Measurements from ENCODE around the gene GLTPD2.

GLTPD2 gene

DNA sequence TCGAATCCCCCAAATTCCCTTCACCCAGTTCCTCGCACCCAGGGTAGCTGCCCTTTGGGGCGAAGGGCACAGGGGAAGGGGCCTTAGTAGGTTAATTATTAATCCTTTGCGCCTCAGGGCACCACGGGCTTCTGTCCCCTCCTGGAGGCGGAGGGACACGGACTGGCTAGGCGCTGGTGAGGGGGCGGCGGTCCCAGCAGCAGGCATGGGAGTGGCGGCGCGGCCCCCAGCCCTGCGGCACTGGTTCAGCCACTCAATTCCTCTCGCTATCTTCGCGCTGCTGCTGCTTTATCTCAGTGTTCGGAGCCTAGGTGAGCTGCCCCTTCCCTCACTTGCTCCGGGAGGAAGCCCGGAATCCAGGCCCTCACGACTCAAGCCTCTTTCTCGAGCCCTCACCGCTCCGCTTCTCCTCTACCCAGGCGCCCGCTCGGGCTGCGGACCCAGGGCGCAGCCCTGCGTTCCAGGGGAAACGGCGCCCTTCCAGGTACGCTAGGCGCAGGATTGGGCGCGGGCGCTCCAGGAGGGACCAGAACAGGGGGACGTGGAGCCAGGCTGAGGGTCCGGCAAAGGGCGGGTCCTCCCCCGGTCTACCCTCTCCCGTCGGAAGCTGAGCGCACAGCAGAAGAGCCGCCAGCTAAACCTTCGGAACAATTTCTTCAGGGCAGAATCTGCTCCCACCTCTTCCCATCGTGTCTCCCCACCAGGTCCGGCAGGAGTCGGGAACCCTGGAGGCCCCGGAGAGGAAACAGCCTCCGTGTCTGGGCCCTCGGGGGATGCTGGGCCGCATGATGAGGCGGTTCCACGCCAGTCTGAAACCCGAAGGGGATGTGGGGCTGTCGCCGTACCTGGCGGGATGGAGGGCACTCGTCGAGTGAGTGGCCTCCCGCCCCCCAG lies at the start of gene GLTPD2:
Gene GLTPD2 (plus strand): TSS at position 158 of the 894 bp plus-strand sequence. CDS start 48 bp downstream, at position 206.
- Histone ChIP-seq H3K36me3 (ENCODE audit: control insufficient read depth in 1 of 2, insufficient read depth in 2 of 2, low read length in 2 of 2) (peaks cover 0 to 3% of the 10 kb centered on the region in 2 donors), H3K9me3 (ENCODE audit: control insufficient read depth in 1 of 2, low read length in 2 of 2) (no peaks in the 10 kb centered on the region), H3K4me3 (ENCODE audit: low read depth in 1 of 2, low read length in 2 of 2) (peak within 1 kb of the TSS; percentile 73 to 86), H3K4me1 (ENCODE audit: control insufficient read depth in 1 of 2, insufficient read depth in 2 of 2, low read length in 2 of 2) (peaks cover 21 to 31% of the 10 kb centered on the region in 2 donors), H3K27me3 (ENCODE audit: control insufficient read depth in 1 of 2, insufficient read depth in 2 of 2, low read length in 2 of 2) (no peaks in the 10 kb centered on the region), H3K9ac (ENCODE audit: low read depth in 1 of 2, low read length in 2 of 2) (peak within 1 kb of the TSS; percentile 88 to 90), H3K27ac (ENCODE audit: low read depth, low read length) (peak within 1 kb of the TSS; percentile 92)

GRCh38 chr17:4739122-4740024 lies 49.4 kb upstream of the GLTPD2 start, which contains the start of the genes CXCL16 and ZMYND15:
Gene CXCL16 (minus strand): TSS chr17:4739928. CDS start chr17:4739339, 589 bp downstream.
Gene ZMYND15 (plus strand): TSS chr17:4739833. CDS start chr17:4740549, 716 bp downstream.
- no peaks in the 10 kb centered on the region for H3K27me3 ChIP-seq (ENCODE audit: control insufficient read depth in 1 of 2, insufficient read depth in 2 of 2, low read length in 2 of 2)
- H3K36me3 ChIP-seq (ENCODE audit: control insufficient read depth in 1 of 2, insufficient read depth in 2 of 2, low read length in 2 of 2), result peaks cover 0 to 13% of the 10 kb centered on the region in 2 donors
- peak within 1 kb of the TSS; percentile 85 to 91 for H3K4me3 ChIP-seq (ENCODE audit: low read depth in 1 of 2, low read length in 2 of 2)
- no peaks in the 10 kb centered on the region for H3K9me3 ChIP-seq (ENCODE audit: control insufficient read depth in 1 of 2, low read length in 2 of 2)
- H3K27ac ChIP-seq (ENCODE audit: low read depth, low read length), result peak within 1 kb of the TSS; percentile 86
- H3K9ac ChIP-seq (ENCODE audit: low read depth in 1 of 2, low read length in 2 of 2), result peak within 1 kb of the TSS; percentile 87 to 91
- peaks cover 0 to 18% of the 10 kb centered on the region in 2 donors for H3K4me1 ChIP-seq (ENCODE audit: control insufficient read depth in 1 of 2, insufficient read depth in 2 of 2, low read length in 2 of 2)

GRCh38 chr17:4740025-4740351 lies 48.8 kb upstream of the GLTPD2 start:
- no peaks in the 10 kb centered on the region for H3K9me3 ChIP-seq (ENCODE audit: control insufficient read depth in 1 of 2, low read length in 2 of 2)
- H3K4me1 ChIP-seq (ENCODE audit: control insufficient read depth in 1 of 2, insufficient read depth in 2 of 2, low read length in 2 of 2), result peaks cover 0 to 18% of the 10 kb centered on the region in 2 donors
- H3K36me3 ChIP-seq (ENCODE audit: control insufficient read depth in 1 of 2, insufficient read depth in 2 of 2, low read length in 2 of 2), result peaks cover 0 to 7% of the 10 kb centered on the region in 2 donors
- H3K27ac ChIP-seq (ENCODE audit: low read depth, low read length), result no peak overlapping the region
- H3K4me3 ChIP-seq (ENCODE audit: low read depth in 1 of 2, low read length in 2 of 2), result peak overlapping the region; percentile 85 to 91
- peaks cover 0 to under 1% of the 10 kb centered on the region in 2 donors for H3K27me3 ChIP-seq (ENCODE audit: control insufficient read depth in 1 of 2, insufficient read depth in 2 of 2, low read length in 2 of 2)
- H3K9ac ChIP-seq (ENCODE audit: low read depth in 1 of 2, low read length in 2 of 2), result peak overlapping the region; percentile 37 to 91

- peaks cover 0 to 4% of the 10 kb centered on the region in 2 donors for H3K27me3 ChIP-seq (ENCODE audit: control insufficient read depth in 1 of 2, insufficient read depth in 2 of 2, low read length in 2 of 2)
- peaks cover 0 to 4% of the 10 kb centered on the region in 2 donors for H3K36me3 ChIP-seq (ENCODE audit: control insufficient read depth in 1 of 2, insufficient read depth in 2 of 2, low read length in 2 of 2)
- no peak overlapping the region for H3K27ac ChIP-seq (ENCODE audit: low read depth, low read length)
- H3K4me3 ChIP-seq (ENCODE audit: low read depth in 1 of 2, low read length in 2 of 2), result peak overlapping the region in 1 of 2 donors; percentile 91
- peaks cover 0 to 18% of the 10 kb centered on the region in 2 donors for H3K4me1 ChIP-seq (ENCODE audit: control insufficient read depth in 1 of 2, insufficient read depth in 2 of 2, low read length in 2 of 2)
- no peaks in the 10 kb centered on the region for H3K9me3 ChIP-seq (ENCODE audit: control insufficient read depth in 1 of 2, low read length in 2 of 2)
- peak overlapping the region in 1 of 2 donors; percentile 37 for H3K9ac ChIP-seq (ENCODE audit: low read depth in 1 of 2, low read length in 2 of 2)
Observed at GRCh38 chr17:4740584-4740983, 48.2 kb upstream of the GLTPD2 start.

DNA sequence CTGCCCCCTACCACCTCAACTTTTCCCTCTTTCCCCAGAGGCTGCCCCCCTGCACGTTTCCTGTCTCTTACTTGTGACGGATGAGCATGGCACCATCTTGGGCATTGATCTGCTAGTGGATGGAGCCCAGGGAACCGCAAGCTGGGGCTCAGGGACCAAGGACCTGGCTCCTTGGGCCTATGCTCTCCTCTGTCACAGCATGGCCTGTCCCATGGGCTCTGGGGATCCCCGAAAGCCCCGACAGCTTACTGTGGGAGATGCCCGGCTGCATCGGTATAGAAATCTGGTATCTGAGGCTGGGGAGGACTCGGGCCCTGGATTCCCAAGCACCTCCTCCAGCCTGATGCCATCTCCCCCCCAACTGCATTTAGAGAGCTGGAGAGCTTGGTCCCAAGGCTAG lies 47.2 kb upstream of the GLTPD2 start:
- Histone ChIP-seq H3K27ac (ENCODE audit: low read depth, low read length) (no peak overlapping the region), H3K9ac (ENCODE audit: low read depth in 1 of 2, low read length in 2 of 2) (no peak overlapping the region), H3K36me3 (ENCODE audit: control insufficient read depth in 1 of 2, insufficient read depth in 2 of 2, low read length in 2 of 2) (no peaks in the 10 kb centered on the region), H3K27me3 (ENCODE audit: control insufficient read depth in 1 of 2, insufficient read depth in 2 of 2, low read length in 2 of 2) (peaks cover 0 to 4% of the 10 kb centered on the region in 2 donors), H3K4me1 (ENCODE audit: control insufficient read depth in 1 of 2, insufficient read depth in 2 of 2, low read length in 2 of 2) (peaks cover 0 to 18% of the 10 kb centered on the region in 2 donors), H3K4me3 (ENCODE audit: low read depth in 1 of 2, low read length in 2 of 2) (no peak overlapping the region), H3K9me3 (ENCODE audit: control insufficient read depth in 1 of 2, low read length in 2 of 2) (no peaks in the 10 kb centered on the region)

- Histone ChIP-seq H3K27me3 (ENCODE audit: control insufficient read depth in 1 of 2, insufficient read depth in 2 of 2, low read length in 2 of 2) (peaks cover 0 to 4% of the 10 kb centered on the region in 2 donors), H3K4me1 (ENCODE audit: control insufficient read depth in 1 of 2, insufficient read depth in 2 of 2, low read length in 2 of 2) (peaks cover 0 to 18% of the 10 kb centered on the region in 2 donors), H3K27ac (ENCODE audit: low read depth, low read length) (no peak overlapping the region), H3K9me3 (ENCODE audit: control insufficient read depth in 1 of 2, low read length in 2 of 2) (no peaks in the 10 kb centered on the region), H3K9ac (ENCODE audit: low read depth in 1 of 2, low read length in 2 of 2) (no peak overlapping the region), H3K4me3 (ENCODE audit: low read depth in 1 of 2, low read length in 2 of 2) (no peak overlapping the region), H3K36me3 (ENCODE audit: control insufficient read depth in 1 of 2, insufficient read depth in 2 of 2, low read length in 2 of 2) (no peaks in the 10 kb centered on the region)
Observed at GRCh38 chr17:4742133-4742532, 46.6 kb upstream of the GLTPD2 start.

DNA sequence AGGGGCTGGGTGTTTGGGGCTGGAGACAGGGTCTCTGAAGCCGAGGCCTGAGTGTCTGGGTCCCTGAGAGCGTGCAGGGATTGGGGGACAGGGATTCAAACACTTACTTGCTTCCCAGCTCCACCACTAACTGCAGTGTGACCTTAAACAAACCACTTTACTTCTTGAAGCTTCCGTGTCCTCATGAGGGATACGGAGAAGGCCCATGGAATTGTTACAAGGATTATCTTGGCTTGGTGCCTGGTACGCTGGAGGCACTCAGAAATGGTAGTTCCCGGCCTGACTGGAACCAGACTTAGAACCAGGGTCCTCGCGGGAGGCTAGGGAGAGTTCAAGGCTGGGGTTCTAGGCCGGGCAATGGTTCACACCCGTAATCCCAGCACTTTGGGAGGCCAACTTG lies 46.1 kb upstream of the GLTPD2 start:
- Histone ChIP-seq H3K36me3 (ENCODE audit: control insufficient read depth in 1 of 2, insufficient read depth in 2 of 2, low read length in 2 of 2) (no peaks in the 10 kb centered on the region), H3K9me3 (ENCODE audit: control insufficient read depth in 1 of 2, low read length in 2 of 2) (no peaks in the 10 kb centered on the region), H3K9ac (ENCODE audit: low read depth in 1 of 2, low read length in 2 of 2) (no peak overlapping the region), H3K27me3 (ENCODE audit: control insufficient read depth in 1 of 2, insufficient read depth in 2 of 2, low read length in 2 of 2) (peaks cover 0 to 4% of the 10 kb centered on the region in 2 donors), H3K4me3 (ENCODE audit: low read depth in 1 of 2, low read length in 2 of 2) (no peak overlapping the region), H3K27ac (ENCODE audit: low read depth, low read length) (no peak overlapping the region), H3K4me1 (ENCODE audit: control insufficient read depth in 1 of 2, insufficient read depth in 2 of 2, low read length in 2 of 2) (peaks cover 0 to 18% of the 10 kb centered on the region in 2 donors)

- Histone ChIP-seq H3K27ac (ENCODE audit: low read depth, low read length) (no peak overlapping the region), H3K4me3 (ENCODE audit: low read depth in 1 of 2, low read length in 2 of 2) (no peak overlapping the region), H3K4me1 (ENCODE audit: control insufficient read depth in 1 of 2, insufficient read depth in 2 of 2, low read length in 2 of 2) (peaks cover 0 to 15% of the 10 kb centered on the region in 2 donors), H3K9me3 (ENCODE audit: control insufficient read depth in 1 of 2, low read length in 2 of 2) (no peaks in the 10 kb centered on the region), H3K9ac (ENCODE audit: low read depth in 1 of 2, low read length in 2 of 2) (no peak overlapping the region), H3K36me3 (ENCODE audit: control insufficient read depth in 1 of 2, insufficient read depth in 2 of 2, low read length in 2 of 2) (no peaks in the 10 kb centered on the region), H3K27me3 (ENCODE audit: control insufficient read depth in 1 of 2, insufficient read depth in 2 of 2, low read length in 2 of 2) (peaks cover 0 to 4% of the 10 kb centered on the region in 2 donors)
Observed at GRCh38 chr17:4743216-4743615, 45.5 kb upstream of the GLTPD2 start.

GRCh38 chr17:4743898-4744297 lies 44.9 kb upstream of the GLTPD2 start:
- Histone ChIP-seq H3K36me3 (ENCODE audit: control insufficient read depth in 1 of 2, insufficient read depth in 2 of 2, low read length in 2 of 2) (no peaks in the 10 kb centered on the region), H3K9me3 (ENCODE audit: control insufficient read depth in 1 of 2, low read length in 2 of 2) (no peaks in the 10 kb centered on the region), H3K27ac (ENCODE audit: low read depth, low read length) (no peak overlapping the region), H3K4me1 (ENCODE audit: control insufficient read depth in 1 of 2, insufficient read depth in 2 of 2, low read length in 2 of 2) (peaks cover 0 to 8% of the 10 kb centered on the region in 2 donors), H3K4me3 (ENCODE audit: low read depth in 1 of 2, low read length in 2 of 2) (no peak overlapping the region), H3K27me3 (ENCODE audit: control insufficient read depth in 1 of 2, insufficient read depth in 2 of 2, low read length in 2 of 2) (peaks cover 3 to 4% of the 10 kb centered on the region in 2 donors), H3K9ac (ENCODE audit: low read depth in 1 of 2, low read length in 2 of 2) (no peak overlapping the region)

Data from duodenal mucosa (tissue), 2 donors.